Stimulated activated CD8-positive, alpha-beta memory T cell treated with anti-CD3 and anti-CD28 coated beads, Interleukin-12 subunit alpha, Interleukin-12 subunit beta, amount 100 ng/mL, for 24 hours (primary cell): ENCODE results near the gene RAMP2.
"Not testable (repeated sequence)": the region's sequence is repeated elsewhere in the genome, so short reads cannot be mapped to it uniquely, and the experiment has no call there.

Experiments used
- DNase-seq: peaks from one replicate; pipeline ENCODE4 v3.0.0-alpha.2; 2020; ENCODE audit errors: extremely low read depth

Gene RAMP2

GRCh38 chr17:42760652-42761581 is at the start of gene RAMP2:
Gene RAMP2, plus strand, starts transcription at chr17:42761227. Its CDS starts 35 bp downstream, at chr17:42761262.
- DNase-seq: no peak

GRCh38 chr17:42720996-42721583 is 39.9 kb upstream of the RAMP2 start:
- no peak for DNase-seq

DNA sequence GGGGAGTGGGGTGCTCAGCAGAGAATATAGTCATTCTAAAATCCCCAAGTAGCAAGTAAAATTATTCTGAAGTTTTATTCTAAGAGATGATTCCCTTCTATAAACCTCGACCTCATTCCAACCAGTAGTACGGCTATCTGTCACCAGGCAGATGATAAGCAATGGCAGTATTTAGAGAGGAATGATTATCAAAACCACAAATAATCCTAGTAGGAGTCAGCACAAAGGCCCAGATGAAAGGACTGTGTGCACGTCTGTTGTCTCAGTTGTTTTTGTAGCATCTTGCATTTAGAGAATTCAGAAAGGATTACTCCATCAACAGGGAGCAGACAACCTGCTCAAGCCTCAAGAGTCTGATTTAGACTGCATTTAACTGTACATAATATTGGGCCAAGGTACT is 37.4 kb upstream of the RAMP2 start:
- no peak for DNase-seq

DNA sequence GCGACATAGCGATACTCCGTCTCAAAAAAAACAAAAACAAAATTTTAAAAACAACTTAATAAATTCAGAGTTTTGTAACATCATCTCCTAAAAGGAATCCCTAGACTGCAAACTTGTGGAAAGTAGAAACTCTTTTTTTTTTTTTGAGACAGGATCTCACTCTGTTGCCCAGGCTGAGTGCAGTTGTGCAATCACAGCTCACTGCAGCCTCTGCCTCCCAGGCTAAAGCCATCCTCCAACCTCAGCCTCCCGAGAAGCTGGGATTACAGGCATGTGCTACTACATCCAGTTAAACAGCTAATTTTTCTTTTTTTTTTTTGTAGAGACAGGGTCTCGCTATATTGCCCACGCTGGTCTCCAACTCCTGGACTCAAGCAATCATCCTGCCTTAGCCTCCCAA is 35.9 kb upstream of the RAMP2 start:
- DNase-seq: no peak

DNA sequence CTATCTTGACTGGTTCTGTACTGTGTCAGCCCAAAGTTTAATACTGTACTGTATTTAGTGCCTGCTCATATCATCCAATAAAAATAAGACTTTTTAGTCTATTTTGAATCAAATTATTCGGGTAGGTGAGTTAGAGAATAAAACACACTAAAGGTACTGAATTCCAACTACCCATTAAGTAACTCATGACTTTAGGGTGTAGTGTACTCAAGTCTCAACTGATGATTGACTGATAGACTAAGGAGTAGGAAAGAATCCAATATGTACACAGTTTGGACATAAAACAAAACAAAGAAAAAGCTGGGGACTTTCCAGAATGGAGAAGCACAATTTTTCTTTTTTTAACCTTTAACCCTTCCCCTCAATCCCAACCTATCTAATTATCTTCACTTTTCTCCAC is 20.3 kb upstream of the RAMP2 start:
- no peak for DNase-seq

DNA sequence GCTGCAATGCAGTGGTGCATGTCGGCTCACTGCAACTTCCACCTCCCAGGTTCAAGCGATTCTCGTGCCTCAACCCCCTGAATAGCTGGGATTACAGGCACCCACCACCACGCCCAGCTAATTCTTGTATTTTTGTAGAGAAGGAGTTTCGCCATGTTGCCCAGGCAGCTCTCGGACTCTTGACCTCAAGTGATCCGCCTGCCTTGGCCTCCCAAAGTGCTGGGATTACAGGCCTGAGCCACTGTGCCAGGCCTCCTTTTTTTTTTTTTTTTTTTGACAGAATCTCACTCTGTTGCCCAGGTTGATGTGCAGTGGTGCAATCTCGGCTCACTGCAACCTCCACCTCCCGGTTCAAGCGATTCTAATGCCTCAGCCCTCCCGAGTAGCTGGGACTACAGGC is 18.1 kb upstream of the RAMP2 start:
- DNase-seq: not testable (repeated sequence)

GRCh38 chr17:42743595-42744282 is 17.3 kb upstream of the RAMP2 start:
- no peak for DNase-seq

- peak; percentile 44 for DNase-seq
Observed at GRCh38 chr17:42744283-42744805, 16.7 kb upstream of the RAMP2 start.

DNA sequence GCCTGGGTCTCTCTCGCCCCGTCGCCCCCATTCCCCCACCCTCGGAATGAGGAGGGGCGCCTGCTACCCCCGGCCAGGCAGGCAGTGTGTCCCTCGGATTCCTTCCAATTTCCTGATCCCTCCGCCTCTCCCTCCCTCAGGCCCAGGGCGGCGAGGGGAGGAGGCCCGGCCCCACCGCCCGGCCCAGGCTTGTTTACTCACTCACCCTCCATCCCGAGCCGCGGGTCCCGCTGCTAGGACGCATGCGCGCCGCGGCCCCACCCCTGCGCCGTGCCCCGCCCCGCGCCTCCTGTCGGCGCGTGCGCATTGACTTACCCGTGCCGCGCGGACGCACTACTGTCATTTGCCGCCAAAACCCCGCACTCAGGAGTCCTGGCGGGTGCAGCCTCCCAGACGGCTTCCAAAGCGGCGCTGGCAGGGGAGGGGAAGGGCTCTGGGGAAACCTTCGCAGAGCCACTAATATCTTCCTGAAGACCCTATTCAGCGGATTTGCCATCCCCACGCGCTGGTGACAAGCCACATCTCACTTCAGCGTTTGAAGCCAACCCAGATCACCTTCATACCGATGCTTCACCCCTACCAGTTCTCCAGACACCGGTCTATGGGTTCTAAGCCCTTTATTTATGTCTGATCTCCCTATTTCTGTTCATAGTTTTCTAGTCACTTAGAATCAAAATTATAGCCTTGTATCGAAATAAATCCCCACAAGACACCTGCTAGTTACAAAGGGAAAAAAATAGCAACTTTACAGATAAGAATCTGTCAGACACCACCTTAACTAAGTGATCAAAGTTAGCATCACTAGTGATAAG is 16.0 kb upstream of the RAMP2 start, which contains the start of gene EZH1:
Gene EZH1, minus strand, starts transcription at position 235 of the 812 bp plus-strand sequence. CDS start 16,099 bp downstream, outside the sequence.
- DNase-seq: peak; percentile 80

GRCh38 chr17:42748202-42748907 is 12.7 kb upstream of the RAMP2 start:
- no peak for DNase-seq

DNA sequence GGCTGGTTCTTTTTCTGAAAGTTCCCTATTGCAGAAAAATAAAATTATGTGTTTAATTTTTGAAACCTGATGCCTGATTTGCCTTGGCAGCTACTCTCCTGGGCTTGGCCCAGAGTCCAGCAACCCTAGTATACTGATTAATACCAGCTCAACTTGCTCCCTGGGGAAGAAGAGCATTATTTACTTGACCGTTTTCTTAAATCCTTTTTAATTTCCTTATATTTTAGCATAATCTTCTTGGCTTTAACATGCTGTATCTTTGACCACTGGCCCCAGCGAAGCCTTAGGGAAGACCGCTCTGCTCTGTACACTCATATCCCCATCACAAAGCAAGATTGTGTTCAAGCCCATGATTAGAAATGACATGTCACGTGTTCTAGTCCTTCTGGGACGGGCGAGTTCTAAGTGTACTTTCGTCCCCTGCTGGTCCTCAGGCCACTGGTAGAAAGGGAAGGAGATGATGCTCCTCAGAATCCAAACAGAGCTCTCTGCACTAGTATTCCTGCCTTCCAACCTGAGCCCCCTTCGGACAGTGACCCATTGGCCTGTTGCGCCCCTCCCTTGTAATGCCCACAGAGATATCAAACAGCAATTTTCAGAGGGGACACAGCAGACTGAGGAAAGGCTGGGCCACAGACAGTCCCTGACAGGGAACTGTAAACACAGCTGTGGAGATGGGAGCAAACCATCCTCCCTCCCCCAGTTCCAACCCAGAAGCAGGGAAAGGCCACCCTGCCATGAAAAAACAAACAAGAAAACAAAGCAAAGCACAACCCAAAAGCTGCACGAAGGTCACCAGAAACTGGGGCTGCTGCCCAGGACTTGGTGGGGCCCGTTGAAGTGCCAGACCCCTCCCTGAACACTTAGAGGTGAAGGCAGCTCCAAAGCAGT is 11.9 kb upstream of the RAMP2 start:
- DNase-seq: no peak

DNA sequence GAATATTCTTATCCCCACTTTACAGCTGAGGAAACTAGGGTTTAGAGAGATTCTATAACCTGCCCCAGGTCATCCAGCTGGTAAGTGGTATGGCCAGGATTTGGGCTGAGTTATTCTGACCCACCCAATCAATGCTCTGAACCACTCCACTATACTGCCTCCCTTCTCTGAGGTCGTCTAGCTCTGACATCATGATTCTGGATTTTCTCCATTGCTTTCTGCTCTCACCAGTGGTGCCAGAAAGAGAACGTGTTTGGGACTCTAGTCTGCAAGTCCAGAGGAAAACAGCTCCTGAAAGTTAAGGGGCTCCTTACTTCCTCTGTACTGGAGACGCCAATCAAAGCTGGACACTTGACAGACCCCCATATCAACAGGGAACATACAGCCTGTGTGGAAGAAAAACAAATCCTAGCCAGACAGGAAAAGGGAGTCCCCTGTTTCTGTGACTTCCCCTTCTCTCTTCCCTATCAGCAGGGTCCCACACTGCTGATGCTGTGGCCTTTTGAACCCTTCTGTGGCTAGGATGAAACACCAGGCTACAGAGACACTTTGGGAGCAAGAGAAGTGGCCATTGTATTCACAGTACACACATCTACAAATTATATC is 10.2 kb upstream of the RAMP2 start:
- DNase-seq: no peak

DNA sequence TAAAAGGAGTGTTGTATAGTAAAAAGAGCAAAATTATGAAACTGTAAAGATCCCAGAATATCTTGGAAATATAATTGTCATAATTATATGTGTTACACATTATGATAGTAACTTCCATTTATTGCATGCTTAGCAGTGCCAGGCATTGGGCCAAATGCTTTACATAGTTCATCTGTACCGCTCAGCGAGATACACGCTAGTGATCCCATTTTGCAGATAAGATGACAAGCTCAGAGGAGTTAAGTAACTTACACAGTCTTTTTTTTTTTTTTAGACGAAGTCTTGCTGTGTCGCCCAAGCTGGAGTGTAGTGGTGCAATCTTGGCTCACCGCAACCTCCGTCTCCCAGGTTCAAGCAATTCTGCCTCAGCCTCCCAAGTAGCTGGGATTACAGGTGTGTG is 9.4 kb upstream of the RAMP2 start:
- DNase-seq: no peak

DNA sequence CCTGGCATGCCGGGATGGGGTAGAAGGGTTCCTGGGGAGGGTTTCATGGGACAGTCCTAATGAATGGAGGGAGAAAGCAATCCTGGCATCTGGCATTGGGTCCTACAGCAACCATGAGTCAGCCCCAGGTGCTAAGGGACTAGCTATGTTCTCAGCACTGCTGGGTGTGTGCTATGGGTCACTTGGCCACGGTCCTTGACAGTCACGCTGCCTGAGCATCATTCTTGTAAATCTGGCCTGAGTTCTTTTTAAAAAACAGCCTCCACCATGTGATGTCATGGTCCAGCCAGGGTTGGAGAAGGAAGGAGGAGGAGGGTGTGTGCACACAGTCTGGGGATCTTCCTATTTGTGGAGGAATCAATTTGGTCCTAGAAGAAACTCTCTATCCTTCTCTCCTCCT is 6.2 kb upstream of the RAMP2 start:
- no peak for DNase-seq

DNA sequence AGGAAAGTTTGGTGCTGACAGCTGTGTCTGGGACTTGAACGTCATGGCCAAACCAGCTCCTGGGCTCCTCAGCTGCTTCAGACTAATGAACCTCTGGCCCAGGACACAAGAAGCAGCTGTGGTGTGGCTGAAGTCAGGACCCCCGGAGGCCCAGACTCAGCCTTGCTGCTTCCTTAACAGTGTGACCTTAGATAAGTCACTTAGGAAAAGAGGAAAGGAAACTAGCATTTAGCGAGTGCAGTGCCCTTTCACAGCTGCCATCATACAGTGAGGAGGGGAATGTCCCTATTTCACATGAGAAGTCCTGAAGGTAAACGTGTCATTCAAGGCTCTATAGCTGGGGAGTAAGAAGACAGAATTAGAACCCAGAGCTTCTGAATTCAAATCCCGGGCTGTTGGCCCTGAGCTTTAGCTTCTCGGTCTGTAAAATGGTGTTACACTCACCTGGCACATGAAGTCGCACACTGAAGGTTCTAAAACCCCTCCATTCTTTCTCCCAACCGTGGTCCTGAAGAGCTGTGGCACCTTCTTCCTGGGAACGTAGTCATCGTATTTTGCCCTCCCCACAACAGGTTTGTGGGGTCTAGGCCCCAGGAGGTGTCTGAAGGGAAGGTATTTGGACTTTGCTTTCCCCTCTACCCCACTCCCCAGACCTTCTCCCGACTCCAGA is 910 bp upstream of the RAMP2 start:
- no peak for DNase-seq

DNA sequence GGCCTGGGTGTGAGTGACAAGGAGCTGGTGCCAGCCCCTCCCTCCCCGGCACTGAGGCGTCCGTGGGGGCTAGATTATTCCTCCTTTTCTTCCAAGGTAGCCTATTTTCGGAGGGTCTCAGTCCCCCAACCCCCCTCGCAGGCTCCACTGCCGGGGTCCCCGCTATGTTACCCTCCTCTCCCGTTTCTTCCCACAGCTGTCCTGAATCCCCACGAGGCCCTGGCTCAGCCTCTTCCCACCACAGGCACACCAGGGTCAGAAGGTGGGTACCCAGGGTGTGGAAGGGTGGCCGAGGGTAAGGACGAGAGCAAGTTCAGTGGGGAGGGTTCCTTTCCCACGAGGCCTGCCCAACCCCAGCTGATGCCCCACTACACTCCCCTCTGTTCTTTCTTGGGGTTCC is 611 bp downstream of the RAMP2 start:
- DNase-seq: no peak

GRCh38 chr17:42766124-42766523 is 5.1 kb downstream of the RAMP2 start:
- DNase-seq: no peak

DNA sequence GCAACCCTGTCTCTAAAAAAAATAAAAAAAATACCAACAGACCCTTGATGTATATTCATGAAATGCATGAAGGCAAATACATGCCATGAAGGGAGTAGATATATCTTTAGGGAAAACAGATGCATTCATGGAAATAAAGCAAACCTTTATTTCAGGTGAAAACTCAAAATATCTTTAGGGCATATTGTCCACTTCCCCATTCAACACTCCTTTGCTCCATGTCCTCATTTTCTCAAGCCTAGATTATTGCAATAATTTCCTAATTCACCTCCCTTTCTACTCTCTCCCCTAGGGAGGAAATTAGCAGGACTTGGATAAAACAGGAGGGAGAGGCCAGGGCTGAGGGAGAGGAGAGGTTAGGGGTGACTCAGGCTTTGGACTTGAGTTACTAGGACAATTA is 6.5 kb downstream of the RAMP2 start:
- no peak for DNase-seq

GRCh38 chr17:42768006-42768405 is 7.0 kb downstream of the RAMP2 start:
- DNase-seq: not testable (repeated sequence)
